Medulla oblongata (tissue), 1 donor: ENCODE results near the gene PAX6.

Experiments used
- DNase-seq: peaks from one replicate; pipeline ENCODE4 v3.0.0-alpha.2; 2015; ENCODE audit errors: extremely low spot score

Gene PAX6

GRCh38 chr11:31822175-31822926 lies 11.2 kb upstream of the PAX6 start:
- DNase-seq = no peak

GRCh38 chr11:31821766-31822165 lies 10.6 kb upstream of the PAX6 start:
- no peak for DNase-seq

- DNase-seq = no peak
Observed at GRCh38 chr11:31821235-31821764, 10.2 kb upstream of the PAX6 start.

GRCh38 chr11:31820438-31820818 lies 9.3 kb upstream of the PAX6 start:
- DNase-seq = no peak

- DNase-seq = no peak
Observed at GRCh38 chr11:31819621-31820437, 8.7 kb upstream of the PAX6 start.

- no peak for DNase-seq
Observed at GRCh38 chr11:31818874-31819331, 7.8 kb upstream of the PAX6 start.

DNA sequence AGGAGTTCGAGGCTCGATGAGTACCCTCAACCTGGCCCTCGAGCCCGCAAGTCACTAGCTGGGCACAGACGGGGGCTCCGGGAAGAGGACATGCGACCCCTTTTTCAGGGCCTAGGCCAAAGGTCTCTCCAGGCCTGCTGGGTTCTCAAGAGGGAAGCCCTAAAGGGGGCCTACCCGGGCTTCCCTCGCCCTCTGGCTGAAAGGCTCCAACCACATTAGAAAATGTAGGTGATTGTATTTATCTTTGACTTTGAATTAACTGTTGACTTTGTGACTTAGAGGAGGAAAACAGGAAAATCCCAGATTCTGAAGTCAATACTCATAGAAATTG lies 7.3 kb upstream of the PAX6 start:
- no peak for DNase-seq

DNA sequence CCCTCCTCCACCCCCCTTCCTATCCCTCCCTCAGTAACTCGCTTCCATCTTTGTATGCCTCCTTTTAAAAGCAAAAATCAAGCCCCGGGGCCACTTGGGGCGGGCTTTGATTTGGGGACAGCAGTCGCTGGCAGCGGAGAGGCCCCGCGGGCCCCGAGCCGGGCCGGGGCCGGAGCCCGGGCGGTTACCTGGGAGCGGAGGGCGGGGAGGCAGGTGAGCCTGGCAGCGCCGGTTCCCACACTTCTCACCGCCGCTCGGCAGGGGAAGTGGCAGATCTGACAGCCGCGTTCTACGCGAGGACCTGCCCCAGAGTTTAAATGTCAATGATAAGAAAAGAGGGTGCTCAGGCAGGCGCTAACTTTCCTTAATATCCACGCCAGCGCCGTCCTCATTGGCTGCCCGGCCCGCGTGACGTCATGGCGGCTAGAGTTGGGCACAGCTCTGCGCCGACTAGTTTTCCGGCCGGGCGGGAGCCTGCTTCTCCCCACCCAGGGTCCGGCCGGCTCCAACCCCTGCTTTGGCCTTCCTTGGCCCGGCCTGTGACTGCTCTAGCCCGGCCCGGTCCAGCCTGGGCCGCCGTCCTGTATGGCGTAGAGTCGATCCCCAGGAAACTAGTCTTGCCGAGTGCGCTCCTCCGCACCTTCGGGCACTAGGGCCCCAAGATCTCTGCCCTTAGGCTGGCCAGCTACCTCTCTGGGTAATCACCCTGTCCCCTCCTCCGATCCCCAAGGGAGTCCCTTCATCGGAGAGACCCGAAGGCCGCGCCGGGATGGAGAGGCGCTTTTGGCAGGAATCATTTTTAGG lies 6.7 kb upstream of the PAX6 start:
- DNase-seq = peak; percentile 62

- DNase-seq = no peak
Observed at GRCh38 chr11:31817054-31817620, 6.0 kb upstream of the PAX6 start.

- DNase-seq = no peak
Observed at GRCh38 chr11:31816468-31817053, 5.4 kb upstream of the PAX6 start.

GRCh38 chr11:31815711-31816467 lies 4.8 kb upstream of the PAX6 start:
- peak; percentile 19 for DNase-seq

DNA sequence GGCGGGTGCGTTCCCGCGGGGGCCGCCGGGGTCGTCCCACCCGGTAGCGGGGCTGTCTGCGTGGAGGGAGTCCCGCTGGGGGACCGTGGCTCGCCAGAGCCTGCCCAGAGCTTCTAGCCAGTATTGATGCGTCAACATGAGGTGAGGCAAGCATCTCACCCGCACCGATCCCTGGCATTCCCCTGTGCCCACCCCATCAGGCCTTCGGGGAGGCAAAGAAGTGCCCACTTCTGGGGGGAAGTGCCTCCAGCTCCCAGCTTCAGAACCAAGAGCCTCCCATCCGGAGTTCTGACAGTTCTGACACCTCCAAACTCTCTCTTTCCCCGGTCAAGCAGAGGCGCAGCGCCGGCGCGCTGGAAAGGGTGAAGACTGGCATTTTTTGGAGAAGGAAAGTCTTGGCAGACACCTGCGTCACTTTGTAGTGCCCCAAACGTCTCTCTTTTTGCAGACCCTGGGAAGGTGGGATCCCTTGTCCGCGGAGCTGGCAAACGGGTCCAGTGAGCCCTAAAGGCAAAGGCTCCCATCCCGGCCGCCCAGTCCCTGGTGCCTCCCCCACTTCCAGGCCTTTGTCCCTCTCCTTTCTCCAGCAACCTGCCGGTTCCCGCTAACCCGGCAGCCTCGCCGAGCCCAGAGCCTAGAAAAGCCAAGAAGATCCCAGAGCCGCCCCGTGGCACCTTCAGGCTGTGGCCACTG lies 3.2 kb upstream of the PAX6 start:
- DNase-seq = peak; percentile 39

- peak; percentile 63 for DNase-seq
Observed at GRCh38 chr11:31813391-31814175, 2.5 kb upstream of the PAX6 start.

- DNase-seq = peak; percentile 24
Observed at GRCh38 chr11:31812383-31813381, 1.6 kb upstream of the PAX6 start.

GRCh38 chr11:31809857-31810778 lies 1.0 kb downstream of the PAX6 start:
- no peak for DNase-seq

DNA sequence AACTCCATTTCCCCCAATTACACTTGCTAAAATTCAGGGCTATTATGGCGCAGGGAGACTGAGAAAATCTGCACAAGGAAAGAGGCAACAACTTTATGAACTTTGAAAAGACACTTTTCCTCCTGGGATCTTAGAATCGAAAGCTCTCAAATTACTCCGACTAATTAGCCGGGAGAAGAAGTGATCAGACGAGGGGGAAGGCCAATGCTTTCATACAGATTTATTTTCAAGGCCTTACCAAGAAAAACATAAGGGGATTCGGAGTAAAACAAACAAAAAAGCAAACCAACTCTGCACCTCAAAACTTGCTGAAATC lies 1.6 kb downstream of the PAX6 start:
- DNase-seq = no peak
